ENCODE measurements around the gene SLAIN2. TPM values are rescaled to one million over a fixed set of nuclear protein-coding genes. Genes with fewer than 3 reads are reported as not detected.
"Not testable (repeated sequence)": the region's sequence is repeated elsewhere in the genome, so short reads cannot be mapped to it uniquely, and the experiment has no call there.

The SLAIN2 gene
- 10 to 100 TPM; 21.1 to 34.4 (median 21.7) TPM for polyA plus RNA-seq
- long read RNA-seq, donor 1, full-length matches to known transcripts = 5 of 36 reads
- long read RNA-seq, donor 1, partial matches to known transcripts = 31 of 36 reads
- long read RNA-seq, donor 1, other reads (novel, unspliced or antisense) = 0 of 36 reads
- long read RNA-seq, donor 2, partial matches to known transcripts = 0 of 1 reads
- long read RNA-seq, donor 2, other reads (novel, unspliced or antisense) = 0 of 1 reads
- long read RNA-seq, donor 3, full-length matches to known transcripts = 3 of 9 reads
- long read RNA-seq, donor 3, partial matches to known transcripts = 6 of 9 reads
- long read RNA-seq, donor 3, other reads (novel, unspliced or antisense) = 0 of 9 reads
- long read RNA-seq, donor 4 = 0 reads
- long read RNA-seq, donor 5 = 0 reads
- long read RNA-seq, donor 6, full-length matches to known transcripts = 1 of 6 reads
- long read RNA-seq, donor 6, partial matches to known transcripts = 5 of 6 reads
- long read RNA-seq, donor 6, other reads (novel, unspliced or antisense) = 0 of 6 reads
- long read RNA-seq, donor 7 = 0 reads
- long read RNA-seq, donor 8, partial matches to known transcripts = 0 of 1 reads
- long read RNA-seq, donor 8, other reads (novel, unspliced or antisense) = 0 of 1 reads
- long read RNA-seq, donor 9 = 0 reads
- long read RNA-seq, donor 10, full-length matches to known transcripts = 3 of 16 reads
- long read RNA-seq, donor 10, partial matches to known transcripts = 13 of 16 reads
- long read RNA-seq, donor 10, other reads (novel, unspliced or antisense) = 0 of 16 reads

GRCh38 chr4:48340965-48341775 is at the start of gene SLAIN2:
SLAIN2 (plus strand) TSS chr4:48341529; CDS start chr4:48341740, 211 bp downstream.
- 0 to 1% (median 0%) methylated on average over 70 to 89 of the region's 89 CpGs for WGBS, 3 donors
- no peak for FAIRE-seq

GRCh38 chr4:48292218-48292790 is 49.0 kb upstream of the SLAIN2 start:
- not testable (repeated sequence) for H3K36me3 ChIP-seq (ENCODE audit: control insufficient read depth in 3 of 3, insufficient read depth in 2 of 3, low read depth in 1 of 3, low read length in 3 of 3); DNase-seq; H3K27me3 ChIP-seq (ENCODE audit: control insufficient read depth in 3 of 3, insufficient read depth in 3 of 3, low read length in 3 of 3); H3K9me3 ChIP-seq (ENCODE audit: control insufficient read depth in 2 of 2, insufficient read depth in 1 of 2, low read depth in 1 of 2, low read length in 1 of 2); H3K4me3 ChIP-seq (ENCODE audit: low read depth in 1 of 3, low read length in 3 of 3); H3K27ac ChIP-seq (ENCODE audit: low read depth in 1 of 3, low read length in 2 of 3); FAIRE-seq; H3K4me1 ChIP-seq (ENCODE audit: control insufficient read depth in 3 of 3, insufficient read depth in 2 of 3, low read depth in 1 of 3, low read length in 2 of 3)
- 92 to 97% (median 94%) methylated on average over 20 to 40 of the region's 40 CpGs for WGBS, 3 donors

More at GRCh38 chr4:48340965-48341775, at the start of gene SLAIN2:
- H3K27ac ChIP-seq (ENCODE audit: low read depth in 1 of 3, low read length in 2 of 3) = peak within 1 kb of the TSS; percentile 96 to 99 (median 99)
- no peaks in the 10 kb centered on the region for H3K36me3 ChIP-seq (ENCODE audit: control insufficient read depth in 3 of 3, insufficient read depth in 2 of 3, low read depth in 1 of 3, low read length in 3 of 3)
- H3K9me3 ChIP-seq (ENCODE audit: control insufficient read depth in 2 of 2, insufficient read depth in 1 of 2, low read depth in 1 of 2, low read length in 1 of 2) = no peaks in the 10 kb centered on the region
- H3K4me3 ChIP-seq (ENCODE audit: low read depth in 1 of 3, low read length in 3 of 3) = peak within 1 kb of the TSS; percentile 86 to 93 (median 87)
- DNase-seq = peak; percentile 98 to 99
- H3K27me3 ChIP-seq (ENCODE audit: control insufficient read depth in 3 of 3, insufficient read depth in 3 of 3, low read length in 3 of 3) = no peaks in the 10 kb centered on the region
- peaks cover 4 to 17% (median 8%) of the 10 kb centered on the region in 3 donors for H3K4me1 ChIP-seq (ENCODE audit: control insufficient read depth in 3 of 3, insufficient read depth in 2 of 3, low read depth in 1 of 3, low read length in 2 of 3)

GRCh38 chr4:48295116-48295515 is 46.2 kb upstream of the SLAIN2 start:
- Histone ChIP-seq H3K4me3 (ENCODE audit: low read depth in 1 of 3, low read length in 3 of 3) (no peak overlapping the region), H3K9me3 (ENCODE audit: control insufficient read depth in 2 of 2, insufficient read depth in 1 of 2, low read depth in 1 of 2, low read length in 1 of 2) (no peaks in the 10 kb centered on the region), H3K4me1 (ENCODE audit: control insufficient read depth in 3 of 3, insufficient read depth in 2 of 3, low read depth in 1 of 3, low read length in 2 of 3) (no peaks in the 10 kb centered on the region), H3K36me3 (ENCODE audit: control insufficient read depth in 3 of 3, insufficient read depth in 2 of 3, low read depth in 1 of 3, low read length in 3 of 3) (no peaks in the 10 kb centered on the region), H3K27me3 (ENCODE audit: control insufficient read depth in 3 of 3, insufficient read depth in 3 of 3, low read length in 3 of 3) (peaks cover 0 to 2% (median 0%) of the 10 kb centered on the region in 3 donors), H3K27ac (ENCODE audit: low read depth in 1 of 3, low read length in 2 of 3) (no peak overlapping the region)
- FAIRE-seq = no peak
- DNase-seq = no peak

GRCh38 chr4:48296365-48296764 is 45.0 kb upstream of the SLAIN2 start:
- Histone ChIP-seq H3K4me3 (ENCODE audit: low read depth in 1 of 3, low read length in 3 of 3) (no peak overlapping the region), H3K9me3 (ENCODE audit: control insufficient read depth in 2 of 2, insufficient read depth in 1 of 2, low read depth in 1 of 2, low read length in 1 of 2) (no peaks in the 10 kb centered on the region), H3K27me3 (ENCODE audit: control insufficient read depth in 3 of 3, insufficient read depth in 3 of 3, low read length in 3 of 3) (peaks cover 0 to 2% (median 0%) of the 10 kb centered on the region in 3 donors), H3K4me1 (ENCODE audit: control insufficient read depth in 3 of 3, insufficient read depth in 2 of 3, low read depth in 1 of 3, low read length in 2 of 3) (no peaks in the 10 kb centered on the region), H3K27ac (ENCODE audit: low read depth in 1 of 3, low read length in 2 of 3) (no peak overlapping the region), H3K36me3 (ENCODE audit: control insufficient read depth in 3 of 3, insufficient read depth in 2 of 3, low read depth in 1 of 3, low read length in 3 of 3) (no peaks in the 10 kb centered on the region)
- WGBS, 3 donors = 59 to 71% (median 69%) methylated on average over 6 of the region's 6 CpGs
- FAIRE-seq (no peak), DNase-seq (no peak)

- Histone ChIP-seq H3K4me3 (ENCODE audit: low read depth in 1 of 3, low read length in 3 of 3) (no peak overlapping the region), H3K4me1 (ENCODE audit: control insufficient read depth in 3 of 3, insufficient read depth in 2 of 3, low read depth in 1 of 3, low read length in 2 of 3) (no peaks in the 10 kb centered on the region), H3K27me3 (ENCODE audit: control insufficient read depth in 3 of 3, insufficient read depth in 3 of 3, low read length in 3 of 3) (peaks cover 0 to 2% (median 0%) of the 10 kb centered on the region in 3 donors), H3K9me3 (ENCODE audit: control insufficient read depth in 2 of 2, insufficient read depth in 1 of 2, low read depth in 1 of 2, low read length in 1 of 2) (no peaks in the 10 kb centered on the region), H3K27ac (ENCODE audit: low read depth in 1 of 3, low read length in 2 of 3) (no peak overlapping the region), H3K36me3 (ENCODE audit: control insufficient read depth in 3 of 3, insufficient read depth in 2 of 3, low read depth in 1 of 3, low read length in 3 of 3) (no peaks in the 10 kb centered on the region)
- DNase-seq (no peak), FAIRE-seq (no peak)
- 79 to 100% (median 93%) methylated on average over 2 of the region's 2 CpGs for WGBS, 3 donors
Measured at GRCh38 chr4:48297256-48297846, 44.0 kb upstream of the SLAIN2 start.

- DNase-seq (no peak), FAIRE-seq (no peak)
- Histone ChIP-seq H3K27me3 (ENCODE audit: control insufficient read depth in 3 of 3, insufficient read depth in 3 of 3, low read length in 3 of 3) (no peaks in the 10 kb centered on the region), H3K9me3 (ENCODE audit: control insufficient read depth in 2 of 2, insufficient read depth in 1 of 2, low read depth in 1 of 2, low read length in 1 of 2) (no peaks in the 10 kb centered on the region), H3K27ac (ENCODE audit: low read depth in 1 of 3, low read length in 2 of 3) (no peak overlapping the region), H3K36me3 (ENCODE audit: control insufficient read depth in 3 of 3, insufficient read depth in 2 of 3, low read depth in 1 of 3, low read length in 3 of 3) (no peaks in the 10 kb centered on the region), H3K4me3 (ENCODE audit: low read depth in 1 of 3, low read length in 3 of 3) (no peak overlapping the region), H3K4me1 (ENCODE audit: control insufficient read depth in 3 of 3, insufficient read depth in 2 of 3, low read depth in 1 of 3, low read length in 2 of 3) (no peaks in the 10 kb centered on the region)
- 83 to 92% (median 90%) methylated on average over 4 of the region's 4 CpGs for WGBS, 3 donors
Measured at GRCh38 chr4:48299560-48299959, 41.8 kb upstream of the SLAIN2 start.

GRCh38 chr4:48300004-48300403 is 41.3 kb upstream of the SLAIN2 start:
- Histone ChIP-seq H3K4me1 (ENCODE audit: control insufficient read depth in 3 of 3, insufficient read depth in 2 of 3, low read depth in 1 of 3, low read length in 2 of 3) (no peaks in the 10 kb centered on the region), H3K27me3 (ENCODE audit: control insufficient read depth in 3 of 3, insufficient read depth in 3 of 3, low read length in 3 of 3) (no peaks in the 10 kb centered on the region), H3K27ac (ENCODE audit: low read depth in 1 of 3, low read length in 2 of 3) (no peak overlapping the region), H3K4me3 (ENCODE audit: low read depth in 1 of 3, low read length in 3 of 3) (no peak overlapping the region), H3K36me3 (ENCODE audit: control insufficient read depth in 3 of 3, insufficient read depth in 2 of 3, low read depth in 1 of 3, low read length in 3 of 3) (no peaks in the 10 kb centered on the region), H3K9me3 (ENCODE audit: control insufficient read depth in 2 of 2, insufficient read depth in 1 of 2, low read depth in 1 of 2, low read length in 1 of 2) (no peaks in the 10 kb centered on the region)
- FAIRE-seq (no peak), DNase-seq (no peak)
- WGBS, 3 donors = 71 to 81% (median 76%) methylated on average over 2 of the region's 2 CpGs
